Measurements from ENCODE around the gene CTNNA3.

Gene CTNNA3

DNA sequence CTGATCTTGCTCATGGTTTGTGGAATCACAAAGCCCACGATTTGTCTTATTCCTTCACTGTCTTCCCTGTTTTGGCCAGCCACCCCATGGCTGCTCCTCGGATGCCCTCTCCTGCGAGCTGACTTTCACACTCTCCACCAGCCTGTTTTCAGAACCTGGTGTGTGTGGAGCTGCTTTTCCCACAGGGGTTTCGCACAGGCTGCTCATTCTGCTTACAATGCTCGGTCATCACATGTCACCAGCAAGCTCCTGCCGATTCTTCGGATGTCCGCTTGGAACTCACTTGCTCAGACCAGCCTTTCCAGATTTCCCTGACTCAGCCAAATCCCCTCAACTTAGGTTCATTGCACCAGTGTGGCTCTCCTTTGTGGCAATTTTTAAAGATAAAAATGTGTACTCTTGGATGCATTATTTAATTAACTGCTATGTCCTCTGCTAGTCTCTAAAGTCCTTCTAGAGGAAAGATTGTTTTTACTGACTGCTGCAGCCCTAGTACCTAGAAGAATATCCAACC lies 1788.7 kb downstream of the CTNNA3 start:
- no peak overlapping the region for H3K4me2 ChIP-seq (ENCODE audit: low read depth, low read length, poor library complexity, severe bottlenecking)
- no peaks in the 10 kb centered on the region for H3K79me2 ChIP-seq (ENCODE audit: insufficient read depth, low read length)
- H3K4me3 ChIP-seq (ENCODE audit: low read length, poor library complexity, severe bottlenecking), result no peak overlapping the region
- TF ChIP-seq, protein P1, sequence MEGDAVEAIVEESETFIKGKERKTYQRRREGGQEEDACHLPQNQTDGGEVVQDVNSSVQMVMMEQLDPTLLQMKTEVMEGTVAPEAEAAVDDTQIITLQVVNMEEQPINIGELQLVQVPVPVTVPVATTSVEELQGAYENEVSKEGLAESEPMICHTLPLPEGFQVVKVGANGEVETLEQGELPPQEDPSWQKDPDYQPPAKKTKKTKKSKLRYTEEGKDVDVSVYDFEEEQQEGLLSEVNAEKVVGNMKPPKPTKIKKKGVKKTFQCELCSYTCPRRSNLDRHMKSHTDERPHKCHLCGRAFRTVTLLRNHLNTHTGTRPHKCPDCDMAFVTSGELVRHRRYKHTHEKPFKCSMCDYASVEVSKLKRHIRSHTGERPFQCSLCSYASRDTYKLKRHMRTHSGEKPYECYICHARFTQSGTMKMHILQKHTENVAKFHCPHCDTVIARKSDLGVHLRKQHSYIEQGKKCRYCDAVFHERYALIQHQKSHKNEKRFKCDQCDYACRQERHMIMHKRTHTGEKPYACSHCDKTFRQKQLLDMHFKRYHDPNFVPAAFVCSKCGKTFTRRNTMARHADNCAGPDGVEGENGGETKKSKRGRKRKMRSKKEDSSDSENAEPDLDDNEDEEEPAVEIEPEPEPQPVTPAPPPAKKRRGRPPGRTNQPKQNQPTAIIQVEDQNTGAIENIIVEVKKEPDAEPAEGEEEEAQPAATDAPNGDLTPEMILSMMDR (conservative IDR thresholded peaks at IDR 0.05; ENCODE audit: low read length), result no peak
- H3K9ac ChIP-seq (ENCODE audit: low read depth, low read length, poor library complexity, severe bottlenecking), result no peak overlapping the region
- no peaks in the 10 kb centered on the region for H3K9me2 ChIP-seq (replicated peaks; ENCODE audit: low read depth, low read length)
- no peak overlapping the region for H2AFZ ChIP-seq (ENCODE audit: low read length)
- no peaks in the 10 kb centered on the region for H4K20me1 ChIP-seq (ENCODE audit: insufficient read depth, low read length, poor library complexity, severe bottlenecking)
- no peaks in the 10 kb centered on the region for H3K27me3 ChIP-seq (ENCODE audit: insufficient read depth, low read length, poor library complexity, severe bottlenecking)
- H3K9me3 ChIP-seq (ENCODE audit: insufficient read depth, low read depth, low read length), result no peaks in the 10 kb centered on the region; the same call in 1 of the 2 replicates
- no peaks in the 10 kb centered on the region for H3K4me1 ChIP-seq (ENCODE audit: insufficient read depth, low read length, poor library complexity, severe bottlenecking)
- H3K36me3 ChIP-seq (ENCODE audit: insufficient read depth, low read length), result no peaks in the 10 kb centered on the region
- H3F3A ChIP-seq (ENCODE audit: low read depth), result no peaks in the 10 kb centered on the region

DNA sequence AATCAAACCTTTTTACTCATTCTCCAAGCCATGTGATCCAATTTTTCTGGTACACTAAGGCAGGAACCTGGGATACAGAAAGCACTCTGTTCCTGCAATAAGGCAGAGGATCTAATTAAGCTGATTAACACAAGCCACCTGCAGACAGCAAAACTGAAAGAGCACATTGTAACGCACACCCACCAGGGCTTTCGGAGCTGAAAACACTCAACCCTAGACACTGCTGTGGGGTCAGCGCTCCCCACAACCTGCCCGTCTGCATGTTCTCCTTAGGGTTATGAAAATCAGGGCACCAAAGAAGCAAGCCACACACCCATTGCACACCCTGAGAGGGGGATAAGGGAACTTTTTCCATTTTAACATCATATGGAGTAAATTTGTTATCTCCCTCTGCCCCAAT lies 1792.4 kb downstream of the CTNNA3 start:
- no peak overlapping the region for H3K4me2 ChIP-seq (ENCODE audit: low read depth, low read length, poor library complexity, severe bottlenecking)
- TF ChIP-seq, protein P1 (conservative IDR thresholded peaks at IDR 0.05; ENCODE audit: low read length), result no peak
- TF ChIP-seq EZH2phosphoT487 (IDR thresholded peaks at IDR 0.05; ENCODE audit: borderline replicate concordance), result no peak
- H3K4me3 ChIP-seq (ENCODE audit: low read length, poor library complexity, severe bottlenecking), result no peak overlapping the region
- H3K79me2 ChIP-seq (ENCODE audit: insufficient read depth, low read length), result no peaks in the 10 kb centered on the region
- no peaks in the 10 kb centered on the region for H4K20me1 ChIP-seq (ENCODE audit: insufficient read depth, low read length, poor library complexity, severe bottlenecking)
- no peaks in the 10 kb centered on the region for H3K9me2 ChIP-seq (replicated peaks; ENCODE audit: low read depth, low read length)
- H3K4me1 ChIP-seq (ENCODE audit: insufficient read depth, low read length, poor library complexity, severe bottlenecking), result no peaks in the 10 kb centered on the region
- no peak overlapping the region for H2AFZ ChIP-seq (ENCODE audit: low read length)
- H3K9ac ChIP-seq (ENCODE audit: low read depth, low read length, poor library complexity, severe bottlenecking), result no peak overlapping the region
- no peaks in the 10 kb centered on the region; the same call in 1 of the 2 replicates for H3K9me3 ChIP-seq (ENCODE audit: insufficient read depth, low read depth, low read length)
- no peaks in the 10 kb centered on the region for H3K36me3 ChIP-seq (ENCODE audit: insufficient read depth, low read length)
- no peaks in the 10 kb centered on the region for H3K27me3 ChIP-seq (ENCODE audit: insufficient read depth, low read length, poor library complexity, severe bottlenecking)
- H3F3A ChIP-seq (ENCODE audit: low read depth), result no peaks in the 10 kb centered on the region

DNA sequence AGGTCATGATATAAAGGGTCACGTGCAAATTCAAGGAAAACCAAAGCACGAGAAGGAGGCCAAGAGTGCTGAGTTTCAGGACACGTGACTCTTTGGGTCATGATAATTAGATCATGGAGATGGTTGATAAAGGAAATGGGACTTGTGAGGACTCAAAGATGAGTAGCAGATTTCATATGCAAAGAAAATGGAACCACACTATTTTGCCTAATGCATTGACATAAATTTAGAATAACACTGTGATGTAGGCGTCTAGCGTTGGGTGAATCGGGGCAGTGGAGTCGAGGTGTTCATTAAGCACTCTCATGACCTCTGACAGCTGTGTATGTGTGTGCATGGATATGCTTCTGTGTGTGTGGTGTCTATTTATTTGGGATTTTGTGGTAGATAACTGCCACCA lies 1795.7 kb downstream of the CTNNA3 start:
- H4K20me1 ChIP-seq (ENCODE audit: insufficient read depth, low read length, poor library complexity, severe bottlenecking), result no peaks in the 10 kb centered on the region
- H3K79me2 ChIP-seq (ENCODE audit: insufficient read depth, low read length), result no peaks in the 10 kb centered on the region

More for the DNA sequence above, 1795.7 kb downstream of the CTNNA3 start:
- no peak overlapping the region for H3K4me3 ChIP-seq (ENCODE audit: low read length, poor library complexity, severe bottlenecking)
- H3K4me1 ChIP-seq (ENCODE audit: insufficient read depth, low read length, poor library complexity, severe bottlenecking), result no peaks in the 10 kb centered on the region
- TF ChIP-seq EZH2phosphoT487 (IDR thresholded peaks at IDR 0.05; ENCODE audit: borderline replicate concordance), result no peak
- TF ChIP-seq, protein P1 (conservative IDR thresholded peaks at IDR 0.05; ENCODE audit: low read length), result no peak
- no peaks in the 10 kb centered on the region for H3K9me2 ChIP-seq (replicated peaks; ENCODE audit: low read depth, low read length)
- no peaks in the 10 kb centered on the region for H3K36me3 ChIP-seq (ENCODE audit: insufficient read depth, low read length)
- no peaks in the 10 kb centered on the region for H3K27me3 ChIP-seq (ENCODE audit: insufficient read depth, low read length, poor library complexity, severe bottlenecking)
- no peaks in the 10 kb centered on the region for H3F3A ChIP-seq (ENCODE audit: low read depth)
- H2AFZ ChIP-seq (ENCODE audit: low read length), result no peak overlapping the region
- no peaks in the 10 kb centered on the region for H3K9me3 ChIP-seq (ENCODE audit: insufficient read depth, low read depth, low read length)
- H3K9ac ChIP-seq (ENCODE audit: low read depth, low read length, poor library complexity, severe bottlenecking), result no peak overlapping the region
- no peak overlapping the region for H3K4me2 ChIP-seq (ENCODE audit: low read depth, low read length, poor library complexity, severe bottlenecking)
